GM12873 (cell line): ENCODE measurements around the gene ZFYVE16.
A peak's percentile ranks its signal among the peaks of the same experiment; 100 is the strongest.

Experiments
- TF ChIP-seq, protein P1 (sequence below): IDR thresholded peaks from 2 replicates; pipeline ENCODE4 v1.5.1; 2012; ENCODE audit warnings: low read depth, mild to moderate bottlenecking, moderate library complexity, low read length, control low read depth; ENCODE audit not compliant: insufficient read depth; ENCODE audit errors: missing control alignments

ZFYVE16 gene

DNA sequence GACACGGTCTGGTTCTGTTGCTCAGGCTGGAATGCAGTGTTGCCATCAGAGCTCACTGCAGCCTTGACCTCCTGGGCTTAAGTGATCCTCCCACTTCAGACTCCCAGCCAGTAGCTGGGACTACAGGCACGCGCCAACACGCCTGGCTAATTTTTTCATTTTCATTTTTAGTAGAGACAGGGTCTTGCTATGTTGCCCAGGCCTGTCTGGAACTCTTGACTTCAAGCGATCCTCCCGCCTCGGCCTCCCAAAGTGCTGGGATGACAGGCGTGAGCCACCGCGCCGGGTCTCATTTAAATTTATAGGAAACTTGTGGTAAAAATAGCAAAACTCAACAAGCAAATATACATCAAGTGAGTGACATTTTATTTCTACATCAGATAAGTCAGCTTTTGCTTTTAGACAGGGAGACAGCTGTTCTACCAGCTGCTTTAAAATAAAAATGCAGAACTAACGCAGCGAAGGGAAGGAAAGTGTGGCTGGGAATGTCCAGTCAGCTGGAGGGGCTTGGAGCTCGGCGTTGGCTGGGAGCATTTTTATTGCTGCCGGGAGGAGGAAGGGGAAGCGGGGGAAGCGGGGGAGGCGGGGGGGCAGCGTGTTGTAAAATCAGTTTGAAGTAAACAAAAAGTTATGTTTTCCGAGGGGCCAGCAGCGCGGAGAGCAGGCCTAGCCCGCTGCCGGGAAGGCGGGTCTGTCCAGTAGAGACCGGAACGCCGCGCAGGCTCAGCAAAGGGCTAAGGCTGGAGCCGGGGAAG lies 707 bp upstream of the ZFYVE16 start:
- TF ChIP-seq, protein P1, sequence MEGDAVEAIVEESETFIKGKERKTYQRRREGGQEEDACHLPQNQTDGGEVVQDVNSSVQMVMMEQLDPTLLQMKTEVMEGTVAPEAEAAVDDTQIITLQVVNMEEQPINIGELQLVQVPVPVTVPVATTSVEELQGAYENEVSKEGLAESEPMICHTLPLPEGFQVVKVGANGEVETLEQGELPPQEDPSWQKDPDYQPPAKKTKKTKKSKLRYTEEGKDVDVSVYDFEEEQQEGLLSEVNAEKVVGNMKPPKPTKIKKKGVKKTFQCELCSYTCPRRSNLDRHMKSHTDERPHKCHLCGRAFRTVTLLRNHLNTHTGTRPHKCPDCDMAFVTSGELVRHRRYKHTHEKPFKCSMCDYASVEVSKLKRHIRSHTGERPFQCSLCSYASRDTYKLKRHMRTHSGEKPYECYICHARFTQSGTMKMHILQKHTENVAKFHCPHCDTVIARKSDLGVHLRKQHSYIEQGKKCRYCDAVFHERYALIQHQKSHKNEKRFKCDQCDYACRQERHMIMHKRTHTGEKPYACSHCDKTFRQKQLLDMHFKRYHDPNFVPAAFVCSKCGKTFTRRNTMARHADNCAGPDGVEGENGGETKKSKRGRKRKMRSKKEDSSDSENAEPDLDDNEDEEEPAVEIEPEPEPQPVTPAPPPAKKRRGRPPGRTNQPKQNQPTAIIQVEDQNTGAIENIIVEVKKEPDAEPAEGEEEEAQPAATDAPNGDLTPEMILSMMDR = no peak

DNA sequence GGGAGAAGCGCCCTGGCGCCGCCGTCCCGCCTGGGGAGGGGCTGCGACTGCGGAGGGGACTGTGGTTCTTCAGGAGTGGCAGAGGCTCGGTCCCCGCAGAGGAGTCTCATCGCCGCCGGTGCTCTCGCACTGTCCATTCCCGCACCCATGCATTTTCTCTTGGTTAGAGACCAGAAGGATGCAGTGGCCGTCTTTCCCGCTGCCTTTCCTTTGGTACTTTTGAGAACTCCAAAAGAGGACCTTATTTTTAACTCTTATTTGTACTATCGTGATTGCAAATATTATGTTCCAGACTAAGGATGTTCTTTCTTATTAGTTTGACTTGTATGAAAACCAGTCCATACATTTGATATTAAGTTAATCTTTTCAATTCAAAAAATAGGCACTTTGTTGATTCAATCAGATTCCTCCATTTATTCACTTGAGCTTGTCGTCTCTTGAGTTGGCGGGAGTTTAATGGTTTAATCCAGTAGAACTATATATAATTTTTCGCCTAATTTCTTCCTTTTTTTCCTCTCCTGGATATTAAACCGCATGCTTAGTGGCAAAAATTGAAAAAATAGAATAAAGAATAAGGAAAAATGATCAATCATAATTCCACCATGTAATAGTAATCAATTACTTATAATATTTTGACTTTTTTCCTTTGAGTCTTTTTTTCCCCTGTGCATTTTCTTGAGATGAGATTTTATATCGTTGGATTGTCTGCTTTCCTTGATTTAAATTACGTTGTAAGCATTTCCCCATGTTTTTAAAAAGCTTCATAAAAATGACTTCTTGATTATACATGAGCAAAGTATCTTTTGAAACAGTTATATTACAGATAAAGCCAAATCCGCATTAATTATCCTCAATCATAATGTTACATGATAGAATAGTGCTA lies 861 bp downstream of the ZFYVE16 start:
- TF ChIP-seq, protein P1 = peak; percentile 42

DNA sequence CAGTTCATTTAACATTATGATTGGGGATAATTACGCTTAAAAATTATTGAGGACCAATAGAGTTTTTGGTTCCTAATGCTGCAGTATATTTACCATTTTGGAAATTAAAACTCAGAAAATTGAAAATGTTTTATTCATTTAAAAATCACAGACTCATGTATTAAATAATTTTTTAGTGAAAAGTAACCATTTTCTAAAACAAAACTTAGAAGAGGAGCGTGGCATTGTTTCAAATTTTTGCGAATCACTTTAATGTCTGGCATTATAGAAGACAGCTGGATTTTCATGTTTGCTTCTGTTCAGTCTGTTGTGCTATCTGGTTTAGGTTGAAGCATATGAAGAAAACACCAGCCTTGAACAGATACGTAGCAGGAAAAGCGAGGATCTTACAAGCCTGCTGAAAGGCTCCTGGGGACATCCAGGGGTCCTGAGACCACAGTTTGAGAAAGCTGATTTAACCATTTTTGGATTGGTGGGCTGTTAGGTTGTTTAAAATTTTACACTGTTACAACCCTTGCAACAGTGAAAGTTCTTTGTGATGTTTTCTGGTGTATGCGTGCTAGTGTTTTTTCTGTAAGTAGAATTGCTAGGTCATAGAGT lies 1.6 kb downstream of the ZFYVE16 start:
- TF ChIP-seq, protein P1 = no peak

DNA sequence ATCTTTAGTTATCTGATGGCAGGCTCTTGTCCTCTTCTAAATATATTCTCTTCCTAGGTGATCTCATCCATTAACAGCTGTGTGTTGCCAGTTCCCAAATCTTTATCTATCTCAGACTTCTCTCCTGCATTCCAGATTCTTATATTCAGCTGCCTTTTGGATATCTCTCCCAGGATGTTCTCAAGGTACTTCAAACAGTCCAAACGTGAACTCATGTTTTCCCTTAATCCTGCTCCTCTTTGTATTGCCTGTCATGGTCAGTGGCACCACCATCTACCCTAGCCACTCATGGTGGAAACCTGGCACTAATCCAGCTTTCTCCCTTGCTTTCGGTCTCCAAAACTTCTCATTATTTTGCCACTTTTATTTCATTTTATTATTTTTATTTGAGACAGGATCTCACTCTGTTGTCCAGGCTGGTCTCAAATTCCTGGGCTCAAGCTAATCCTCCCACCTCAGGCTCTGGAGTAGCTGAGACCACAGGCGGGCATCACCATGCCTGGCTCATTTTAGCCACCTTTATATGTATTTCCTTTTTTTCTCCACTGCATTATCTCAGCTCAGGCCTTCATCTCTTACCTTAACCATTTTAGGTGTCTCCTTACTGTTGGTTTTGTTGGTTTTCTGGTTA lies 3.8 kb downstream of the ZFYVE16 start:
- TF ChIP-seq, protein P1 = no peak

DNA sequence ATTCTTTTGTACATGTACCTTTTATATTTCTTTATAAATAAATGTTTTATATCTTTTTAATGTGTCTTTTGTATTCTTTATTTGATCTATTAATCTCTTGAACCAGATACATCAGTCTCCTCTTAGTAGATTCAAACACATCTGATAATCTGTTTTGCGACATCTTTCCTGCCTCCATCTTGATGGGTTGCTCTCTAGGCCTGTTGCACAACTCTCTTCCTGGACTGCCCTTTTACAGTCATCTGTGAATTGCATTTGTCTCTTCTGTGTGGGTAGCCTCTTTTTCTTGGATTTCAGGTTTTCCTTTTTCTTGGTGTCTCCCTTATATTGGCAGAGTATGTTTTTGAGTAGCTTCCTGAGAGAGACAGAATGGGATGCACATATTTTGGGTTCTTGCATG lies 6.2 kb downstream of the ZFYVE16 start:
- TF ChIP-seq, protein P1 = no peak

DNA sequence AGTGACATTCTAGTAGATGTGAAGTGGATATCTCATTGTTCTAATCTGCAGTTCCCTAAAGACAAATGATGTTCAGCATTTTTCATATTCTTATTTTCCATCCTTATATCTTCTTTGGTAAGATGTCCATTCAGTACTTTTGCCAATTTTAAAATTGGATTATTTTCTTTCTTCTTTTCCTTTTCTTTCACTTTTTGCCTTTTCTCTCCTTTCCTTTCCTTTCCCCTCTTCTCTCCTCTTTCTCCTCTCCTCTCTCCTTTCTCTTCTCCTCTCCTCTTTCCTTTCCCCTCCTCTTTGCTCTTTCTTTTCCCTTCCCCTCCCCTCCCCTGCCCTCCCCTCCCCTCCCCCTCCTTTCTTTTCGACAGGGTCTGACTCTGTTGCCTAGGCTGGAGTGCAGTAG lies 10.1 kb downstream of the ZFYVE16 start:
- TF ChIP-seq, protein P1 = no peak
